Astrocyte (in vitro differentiated cells and primary cell): ENCODE measurements around the gene CD82. TPM values are rescaled to one million over a fixed set of nuclear protein-coding genes. Genes with fewer than 3 reads are reported as not detected.

ENCODE experiments used
- DNase-seq: peaks from one replicate; pipeline ENCODE4 v3.0.0-alpha.2; 2010; ENCODE audit warnings: low read depth
- FAIRE-seq: peaks from 2 replicates; lab custom pipeline; 2011; peaks lifted over from hg19 to GRCh38; lab: Jason Lieb, UNC
- H2AFZ ChIP-seq: 2 replicates; pipeline ENCODE4 v1.6.0; 2012; ENCODE audit warnings: low read depth, low read length, inconsistent platforms
- H3K27ac ChIP-seq: 2 replicates; pipeline ENCODE4 v1.5.1; 2011; ENCODE audit warnings: low read depth, low read length, inconsistent platforms
- H3K27me3 ChIP-seq: 2 replicates; pipeline ENCODE4 v1.6.0; 2011; ENCODE audit warnings: low read length, inconsistent platforms; ENCODE audit not compliant: insufficient read depth
- H3K36me3 ChIP-seq: 2 replicates; pipeline ENCODE4 v1.5.1; 2011; ENCODE audit warnings: low read length, inconsistent platforms; ENCODE audit not compliant: insufficient read depth
- H3K4me1 ChIP-seq: 2 replicates; pipeline ENCODE4 v1.5.1; 2011; ENCODE audit warnings: low read length, inconsistent platforms; ENCODE audit not compliant: insufficient read depth
- H3K4me2 ChIP-seq: 2 replicates; pipeline ENCODE4 v1.6.0; 2012; ENCODE audit warnings: low read length, inconsistent platforms
- H3K4me3 ChIP-seq: 2 replicates; pipeline ENCODE4 v1.5.1; 2011; ENCODE audit warnings: low read depth, mild to moderate bottlenecking, low read length, inconsistent platforms; ENCODE audit not compliant: insufficient read depth
- H3K79me2 ChIP-seq: 2 replicates; pipeline ENCODE4 v1.6.0; 2012; ENCODE audit warnings: mild to moderate bottlenecking, low read length, inconsistent platforms; ENCODE audit not compliant: insufficient read depth
- H3K9ac ChIP-seq: 2 replicates; pipeline ENCODE4 v1.6.0; 2012; ENCODE audit warnings: mild to moderate bottlenecking, low read length, inconsistent platforms
- H3K9me3 ChIP-seq: 2 replicates; pipeline ENCODE4 v1.5.1; 2012; ENCODE audit warnings: low read depth, mild to moderate bottlenecking, low read length, inconsistent platforms; ENCODE audit not compliant: insufficient read depth
- H4K20me1 ChIP-seq: 2 replicates; pipeline ENCODE4 v1.6.0; 2012; ENCODE audit warnings: low read length, inconsistent platforms; ENCODE audit not compliant: insufficient read depth
- H3K27ac Mint-ChIP-seq: one replicate; pipeline ENCODE4 v1.8.0; 2021; ENCODE audit warnings: mild to moderate bottlenecking, mixed read lengths; ENCODE audit not compliant: unreplicated experiment
- H3K27me3 Mint-ChIP-seq: one replicate; pipeline ENCODE4 v1.8.0; 2021; ENCODE audit warnings: low read depth, mixed read lengths; ENCODE audit not compliant: unreplicated experiment
- H3K36me3 Mint-ChIP-seq: one replicate; pipeline ENCODE4 v1.8.0; 2021; ENCODE audit warnings: low read depth, mixed read lengths; ENCODE audit not compliant: unreplicated experiment
- H3K4me1 Mint-ChIP-seq: one replicate; pipeline ENCODE4 v1.8.0; 2021; ENCODE audit warnings: low read depth, mixed read lengths; ENCODE audit not compliant: unreplicated experiment
- H3K4me3 Mint-ChIP-seq: one replicate; pipeline ENCODE4 v1.8.0; 2021; ENCODE audit warnings: mild to moderate bottlenecking, moderate library complexity, mixed read lengths; ENCODE audit not compliant: unreplicated experiment
- H3K9me3 Mint-ChIP-seq: one replicate; pipeline ENCODE4 v1.8.0; 2021; ENCODE audit warnings: mild to moderate bottlenecking, mixed read lengths; ENCODE audit not compliant: unreplicated experiment
- EZH2 ChIP-seq: IDR thresholded peaks from 2 replicates; pipeline ENCODE4 v1.6.1; 2012; ENCODE audit warnings: mild to moderate bottlenecking, low read length, inconsistent platforms; ENCODE audit not compliant: insufficient read depth
- total RNA-seq: library from RNA; stranded (reverse); gene quantifications from 2 replicates; pipeline ENCODE4 v1.2.1, GENCODE V29; 2021
- TF ChIP-seq, protein P1 (sequence below): IDR thresholded peaks from 2 replicates; pipeline ENCODE4 v1.5.1; 2011; ENCODE audit warnings: low read depth, mild to moderate bottlenecking, inconsistent platforms, low read length, moderate library complexity; ENCODE audit not compliant: insufficient read depth

CD82 gene
- total RNA-seq, 1 donor from 2014 or later, result 74.5 TPM

GRCh38 chr11:44577231-44577830 lies 11.9 kb downstream of the CD82 start:
- Histone ChIP-seq H4K20me1 (peaks cover 3% of the 10 kb centered on the region), H3K4me3 (no peak overlapping the region), H3K27ac (no peak overlapping the region), H3K36me3 (no peaks in the 10 kb centered on the region), H3K4me1 (peaks cover 28% of the 10 kb centered on the region), H3K9me3 (peaks cover 2% of the 10 kb centered on the region), H3K79me2 (no peaks in the 10 kb centered on the region), H3K9ac (no peak overlapping the region), H3K27me3 (peaks cover 3% of the 10 kb centered on the region), H2AFZ (no peak overlapping the region), H3K4me2 (no peak overlapping the region)
- no peak for DNase-seq
- peaks cover 9% of the 10 kb centered on the region for H3K27me3 Mint-ChIP-seq
- H3K27ac Mint-ChIP-seq, result no peak overlapping the region
- no peak for FAIRE-seq
- peaks cover 2% of the 10 kb centered on the region for H3K9me3 Mint-ChIP-seq
- H3K36me3 Mint-ChIP-seq, result peaks cover 12% of the 10 kb centered on the region
- TF ChIP-seq EZH2, result no peak
- TF ChIP-seq, protein P1, sequence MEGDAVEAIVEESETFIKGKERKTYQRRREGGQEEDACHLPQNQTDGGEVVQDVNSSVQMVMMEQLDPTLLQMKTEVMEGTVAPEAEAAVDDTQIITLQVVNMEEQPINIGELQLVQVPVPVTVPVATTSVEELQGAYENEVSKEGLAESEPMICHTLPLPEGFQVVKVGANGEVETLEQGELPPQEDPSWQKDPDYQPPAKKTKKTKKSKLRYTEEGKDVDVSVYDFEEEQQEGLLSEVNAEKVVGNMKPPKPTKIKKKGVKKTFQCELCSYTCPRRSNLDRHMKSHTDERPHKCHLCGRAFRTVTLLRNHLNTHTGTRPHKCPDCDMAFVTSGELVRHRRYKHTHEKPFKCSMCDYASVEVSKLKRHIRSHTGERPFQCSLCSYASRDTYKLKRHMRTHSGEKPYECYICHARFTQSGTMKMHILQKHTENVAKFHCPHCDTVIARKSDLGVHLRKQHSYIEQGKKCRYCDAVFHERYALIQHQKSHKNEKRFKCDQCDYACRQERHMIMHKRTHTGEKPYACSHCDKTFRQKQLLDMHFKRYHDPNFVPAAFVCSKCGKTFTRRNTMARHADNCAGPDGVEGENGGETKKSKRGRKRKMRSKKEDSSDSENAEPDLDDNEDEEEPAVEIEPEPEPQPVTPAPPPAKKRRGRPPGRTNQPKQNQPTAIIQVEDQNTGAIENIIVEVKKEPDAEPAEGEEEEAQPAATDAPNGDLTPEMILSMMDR, result no peak
- no peak overlapping the region for H3K4me3 Mint-ChIP-seq
- peaks cover 38% of the 10 kb centered on the region for H3K4me1 Mint-ChIP-seq

- Histone ChIP-seq H3K9me3 (peaks cover 11% of the 10 kb centered on the region), H3K79me2 (no peaks in the 10 kb centered on the region), H3K9ac (no peak overlapping the region), H4K20me1 (peaks cover 3% of the 10 kb centered on the region), H3K4me1 (peaks cover 23% of the 10 kb centered on the region), H3K27me3 (peaks cover 3% of the 10 kb centered on the region), H3K4me2 (no peak overlapping the region), H3K4me3 (no peak overlapping the region), H3K36me3 (no peaks in the 10 kb centered on the region), H2AFZ (no peak overlapping the region), H3K27ac (no peak overlapping the region)
- DNase-seq, result no peak
- TF ChIP-seq EZH2, result no peak
- TF ChIP-seq, protein P1, result no peak
- peaks cover 31% of the 10 kb centered on the region for H3K4me1 Mint-ChIP-seq
- peaks cover 17% of the 10 kb centered on the region for H3K36me3 Mint-ChIP-seq
- H3K4me3 Mint-ChIP-seq, result no peak overlapping the region
- H3K9me3 Mint-ChIP-seq, result peaks cover 6% of the 10 kb centered on the region
- FAIRE-seq, result no peak
- no peak overlapping the region for H3K27ac Mint-ChIP-seq
- H3K27me3 Mint-ChIP-seq, result peaks cover 12% of the 10 kb centered on the region
These were observed 12.8 kb downstream of the CD82 start for GRCh38 chr11:44578279-44578678.

- no peak overlapping the region for H3K27ac ChIP-seq
- FAIRE-seq, result no peak
- peaks cover 18% of the 10 kb centered on the region for H3K27me3 Mint-ChIP-seq
- no peak overlapping the region for H3K4me3 Mint-ChIP-seq
- H3K4me1 Mint-ChIP-seq, result peaks cover 20% of the 10 kb centered on the region
- no peak for TF ChIP-seq EZH2
- TF ChIP-seq, protein P1, result no peak
- DNase-seq, result no peak
- H4K20me1 ChIP-seq, result peaks cover 3% of the 10 kb centered on the region
- peaks cover 11% of the 10 kb centered on the region for H3K9me3 ChIP-seq
- no peaks in the 10 kb centered on the region for H3K36me3 ChIP-seq
- no peak overlapping the region for H2AFZ ChIP-seq
- no peak overlapping the region for H3K27ac Mint-ChIP-seq
- H3K4me2 ChIP-seq, result no peak overlapping the region
- H3K79me2 ChIP-seq, result no peaks in the 10 kb centered on the region
- peaks cover 23% of the 10 kb centered on the region for H3K36me3 Mint-ChIP-seq
- H3K27me3 ChIP-seq, result peaks cover 3% of the 10 kb centered on the region
- peaks cover 12% of the 10 kb centered on the region for H3K4me1 ChIP-seq
- peaks cover 13% of the 10 kb centered on the region for H3K9me3 Mint-ChIP-seq
- H3K4me3 ChIP-seq, result no peak overlapping the region
- H3K9ac ChIP-seq, result no peak overlapping the region
These were observed 13.9 kb downstream of the CD82 start for GRCh38 chr11:44579302-44579761.
